Measurements from ENCODE around the gene RANBP10.

DNA sequence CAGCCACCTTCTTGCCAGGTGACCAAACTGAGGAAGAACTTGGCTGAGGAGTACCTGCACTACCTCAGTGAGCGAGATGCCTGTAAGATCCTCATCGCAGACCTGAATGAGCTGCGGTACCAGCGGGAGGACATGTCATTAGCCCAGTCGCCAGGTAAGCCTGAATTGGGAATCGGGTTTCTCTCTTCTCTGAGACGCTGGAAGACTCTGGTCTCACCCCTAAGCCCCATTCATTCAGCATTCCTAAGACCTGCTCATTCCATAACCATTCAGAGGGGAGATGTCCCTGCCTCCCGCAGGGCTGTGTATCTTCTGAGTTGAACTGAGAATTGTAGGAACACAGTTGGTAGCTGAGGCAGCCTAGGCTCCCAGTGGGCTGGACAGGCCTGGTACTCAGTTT is 18.8 kb upstream of the RANBP10 start:
- TF ChIP-seq, protein P1, sequence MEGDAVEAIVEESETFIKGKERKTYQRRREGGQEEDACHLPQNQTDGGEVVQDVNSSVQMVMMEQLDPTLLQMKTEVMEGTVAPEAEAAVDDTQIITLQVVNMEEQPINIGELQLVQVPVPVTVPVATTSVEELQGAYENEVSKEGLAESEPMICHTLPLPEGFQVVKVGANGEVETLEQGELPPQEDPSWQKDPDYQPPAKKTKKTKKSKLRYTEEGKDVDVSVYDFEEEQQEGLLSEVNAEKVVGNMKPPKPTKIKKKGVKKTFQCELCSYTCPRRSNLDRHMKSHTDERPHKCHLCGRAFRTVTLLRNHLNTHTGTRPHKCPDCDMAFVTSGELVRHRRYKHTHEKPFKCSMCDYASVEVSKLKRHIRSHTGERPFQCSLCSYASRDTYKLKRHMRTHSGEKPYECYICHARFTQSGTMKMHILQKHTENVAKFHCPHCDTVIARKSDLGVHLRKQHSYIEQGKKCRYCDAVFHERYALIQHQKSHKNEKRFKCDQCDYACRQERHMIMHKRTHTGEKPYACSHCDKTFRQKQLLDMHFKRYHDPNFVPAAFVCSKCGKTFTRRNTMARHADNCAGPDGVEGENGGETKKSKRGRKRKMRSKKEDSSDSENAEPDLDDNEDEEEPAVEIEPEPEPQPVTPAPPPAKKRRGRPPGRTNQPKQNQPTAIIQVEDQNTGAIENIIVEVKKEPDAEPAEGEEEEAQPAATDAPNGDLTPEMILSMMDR (IDR thresholded peaks at IDR 0.05; ENCODE audit: borderline replicate concordance, extremely low read depth, low read length, poor library complexity, severe bottlenecking) = no peak
- TF ChIP-seq EZH2 (IDR thresholded peaks at IDR 0.05; ENCODE audit: borderline replicate concordance, low read depth, low read length, severe bottlenecking) = no peak
